CD8-positive, alpha-beta memory T cell (primary cell): ENCODE results near the gene ANKMY2. TPM values are rescaled to one million over a fixed set of nuclear protein-coding genes. Genes with fewer than 3 reads are reported as not detected.

Experiments
- CTCF ChIA-PET: fragments of 350-600 bp; sonication (Branson Sonifier 250); formaldehyde crosslinking; loops from one replicate; lab custom pipeline; 2021; ENCODE audit warnings: antibody characterized with exemption; lab: Charles Lee
- POLR2A ChIA-PET: fragments of 350-600 bp; sonication (Branson Sonifier 250); formaldehyde crosslinking; loops from one replicate; lab custom pipeline; 2021; ENCODE audit warnings: antibody characterized with exemption; lab: Charles Lee
- DNase-seq, 5 donors: peaks; one replicate each; pipeline versions ENCODE4 v3.0.0 to v3.0.0-alpha.2; 2020 to 2022; ENCODE audit warnings: mixed read lengths in 1 of 5
- H3K27ac ChIP-seq: one replicate; pipeline ENCODE4 v1.7.0; 2013; ENCODE audit warnings: low read depth, mild to moderate bottlenecking, low read length, moderate library complexity
- H3K27me3 ChIP-seq: 2 replicates; pipeline ENCODE4 v1.7.0; 2013; ENCODE audit warnings: low read length, mild to moderate bottlenecking; ENCODE audit not compliant: insufficient read depth, poor library complexity, severe bottlenecking
- H3K36me3 ChIP-seq: 2 replicates; pipeline ENCODE4 v1.7.0; 2013; ENCODE audit warnings: mild to moderate bottlenecking, low read length, moderate library complexity; ENCODE audit not compliant: insufficient read depth
- H3K4me1 ChIP-seq: 2 replicates; pipeline ENCODE4 v1.7.0; 2013; ENCODE audit warnings: mild to moderate bottlenecking, low read length, moderate library complexity; ENCODE audit not compliant: insufficient read depth
- H3K4me3 ChIP-seq: 2 replicates; pipeline ENCODE4 v1.7.0; 2013; ENCODE audit warnings: mild to moderate bottlenecking, low read length
- H3K9me3 ChIP-seq: 2 replicates; pipeline ENCODE4 v1.7.0; 2013; ENCODE audit warnings: mild to moderate bottlenecking, low read length
- H3K27ac Mint-ChIP-seq, 8 donors: one replicate each; pipeline ENCODE4 v1.8.0; 2020 to 2021; ENCODE audit warnings: mixed read lengths in 8 of 8, mild to moderate bottlenecking in 6 of 8, inconsistent platforms in 3 of 8, moderate library complexity in 3 of 8
- H3K27me3 Mint-ChIP-seq, 2 donors: one replicate each; pipeline ENCODE4 v1.8.0; 2020 to 2021; ENCODE audit warnings: mixed read lengths in 2 of 2, mild to moderate bottlenecking in 1 of 2, moderate library complexity in 1 of 2
- H3K36me3 Mint-ChIP-seq, 3 donors: one replicate each; pipeline ENCODE4 v1.8.0; 2020 to 2021; ENCODE audit warnings: mixed read lengths in 3 of 3, inconsistent platforms in 1 of 3, mild to moderate bottlenecking in 1 of 3
- H3K4me1 Mint-ChIP-seq, 3 donors: one replicate each; pipeline ENCODE4 v1.8.0; 2020 to 2021; ENCODE audit warnings: mixed read lengths in 3 of 3, inconsistent platforms in 1 of 3, mild to moderate bottlenecking in 1 of 3
- H3K4me3 Mint-ChIP-seq, 7 donors: one replicate each; pipeline ENCODE4 v1.8.0; 2020 to 2021; ENCODE audit warnings: mixed read lengths in 7 of 7, mild to moderate bottlenecking in 6 of 7, moderate library complexity in 4 of 7, inconsistent platforms in 2 of 7
- H3K9me3 Mint-ChIP-seq, 5 donors: one replicate each; pipeline ENCODE4 v1.8.0; 2020 to 2022; ENCODE audit warnings: mixed read lengths in 5 of 5, mild to moderate bottlenecking in 3 of 5, moderate library complexity in 2 of 5, inconsistent platforms in 1 of 5
- polyA plus RNA-seq: library from polyadenylated mRNA; unstranded; fragments of 300-500 nt; fragmentation: Illumina TruSeq; gene quantifications from one replicate; pipeline ENCODE4 v1.2.3, GENCODE V29; 2021
- total RNA-seq, 2 experiments: library from RNA; stranded (reverse); gene quantifications; one replicate each; pipeline ENCODE4 v1.2.3, GENCODE V29; 2021

ANKMY2 gene
- total and polyA plus RNA-seq, 3 experiments from 2014 or later, result 10.7 to 20.1 (median 10.9) TPM

GRCh38 chr7:16647435-16647960 lies 1.9 kb upstream of the ANKMY2 start:
- ChIA-PET POLR2A (interaction anchor here (0.6 kb wide), 1 partner anchor 211 kb away, joined by 3 read pairs; no protein-coding TSS in a partner anchor), CTCF (interaction anchor here (1.5 kb wide), 1 partner anchor 12 kb away, joined by 3 read pairs; no protein-coding TSS in a partner anchor)
- H3K9me3 ChIP-seq, result no peaks in the 10 kb centered on the region
- H3K4me3 ChIP-seq, result no peak overlapping the region
- H3K27me3 ChIP-seq, result no peaks in the 10 kb centered on the region
- Mint-ChIP-seq H3K36me3 (peaks cover 0 to 19% (median 2%) of the 10 kb centered on the region in 3 donors), H3K4me1 (peaks cover 69 to 78% (median 77%) of the 10 kb centered on the region in 3 donors), H3K4me3 (peak overlapping the region; percentile 95 to 100 (median 98)), H3K27me3 (peaks cover 0 to 2% of the 10 kb centered on the region in 2 donors), H3K9me3 (no peaks in the 10 kb centered on the region), H3K27ac (peak overlapping the region in 6 of 8 donors; percentile 6 to 89 (median 58))
- no peak for DNase-seq
- H3K36me3 ChIP-seq, result no peaks in the 10 kb centered on the region
- H3K4me1 ChIP-seq, result peaks cover 47% of the 10 kb centered on the region
- no peak overlapping the region for H3K27ac ChIP-seq

DNA sequence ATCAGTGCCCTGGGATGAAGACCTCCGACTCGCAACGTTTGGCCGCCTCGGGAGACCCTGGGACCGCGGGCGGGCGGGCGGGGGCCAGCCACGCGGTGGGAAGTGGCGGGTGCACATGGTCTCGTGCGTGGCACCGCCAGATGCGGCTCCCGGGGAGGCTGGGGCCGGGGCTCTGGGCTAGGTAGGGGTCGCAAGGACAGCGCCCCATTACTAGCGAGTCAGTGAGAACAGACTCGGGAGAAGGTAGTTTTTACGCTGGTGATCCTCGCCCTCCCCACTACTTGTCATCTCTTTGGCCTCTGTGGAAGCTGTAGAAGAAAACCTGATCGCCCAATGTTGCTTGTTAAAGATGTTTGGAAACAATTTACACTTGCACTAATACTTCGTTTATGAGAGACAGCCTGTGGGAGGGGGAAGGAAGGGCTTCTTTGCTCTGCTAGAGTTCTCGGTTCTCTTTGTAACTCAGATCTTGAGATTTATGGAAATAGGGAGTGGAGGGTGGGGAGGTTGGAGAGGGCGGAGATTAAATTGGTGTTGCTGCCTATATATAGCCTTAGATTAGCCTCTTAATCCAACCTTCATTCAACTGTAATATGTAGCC lies 1.0 kb upstream of the ANKMY2 start:
- H3K27ac ChIP-seq, result peak overlapping the region; percentile 88
- no peak for DNase-seq
- peaks cover 0 to 19% (median 2%) of the 10 kb centered on the region in 3 donors for H3K36me3 Mint-ChIP-seq
- peaks cover 0 to 2% of the 10 kb centered on the region in 2 donors for H3K27me3 Mint-ChIP-seq
- no peaks in the 10 kb centered on the region for H3K36me3 ChIP-seq
- ChIA-PET CTCF (interaction anchor here (2.2 kb wide), 1 partner anchor 226 kb away, joined by 10 read pairs; no protein-coding TSS in a partner anchor), POLR2A (interaction anchor here (0.5 to 1.2 kb wide), 2 partner anchors 10 to 496 kb away, joined by 5 to 7 read pairs; no protein-coding TSS in a partner anchor)
- no peaks in the 10 kb centered on the region for H3K9me3 Mint-ChIP-seq
- no peaks in the 10 kb centered on the region for H3K27me3 ChIP-seq
- H3K4me3 ChIP-seq, result peak overlapping the region; percentile 87
- H3K4me3 Mint-ChIP-seq, result peak overlapping the region; percentile 95 to 100 (median 98)
- H3K4me1 ChIP-seq, result peaks cover 41% of the 10 kb centered on the region
- peak overlapping the region in 7 of 8 donors; percentile 89 to 98 (median 94) for H3K27ac Mint-ChIP-seq
- H3K4me1 Mint-ChIP-seq, result peaks cover 63 to 77% (median 76%) of the 10 kb centered on the region in 3 donors
- H3K9me3 ChIP-seq, result no peaks in the 10 kb centered on the region

DNA sequence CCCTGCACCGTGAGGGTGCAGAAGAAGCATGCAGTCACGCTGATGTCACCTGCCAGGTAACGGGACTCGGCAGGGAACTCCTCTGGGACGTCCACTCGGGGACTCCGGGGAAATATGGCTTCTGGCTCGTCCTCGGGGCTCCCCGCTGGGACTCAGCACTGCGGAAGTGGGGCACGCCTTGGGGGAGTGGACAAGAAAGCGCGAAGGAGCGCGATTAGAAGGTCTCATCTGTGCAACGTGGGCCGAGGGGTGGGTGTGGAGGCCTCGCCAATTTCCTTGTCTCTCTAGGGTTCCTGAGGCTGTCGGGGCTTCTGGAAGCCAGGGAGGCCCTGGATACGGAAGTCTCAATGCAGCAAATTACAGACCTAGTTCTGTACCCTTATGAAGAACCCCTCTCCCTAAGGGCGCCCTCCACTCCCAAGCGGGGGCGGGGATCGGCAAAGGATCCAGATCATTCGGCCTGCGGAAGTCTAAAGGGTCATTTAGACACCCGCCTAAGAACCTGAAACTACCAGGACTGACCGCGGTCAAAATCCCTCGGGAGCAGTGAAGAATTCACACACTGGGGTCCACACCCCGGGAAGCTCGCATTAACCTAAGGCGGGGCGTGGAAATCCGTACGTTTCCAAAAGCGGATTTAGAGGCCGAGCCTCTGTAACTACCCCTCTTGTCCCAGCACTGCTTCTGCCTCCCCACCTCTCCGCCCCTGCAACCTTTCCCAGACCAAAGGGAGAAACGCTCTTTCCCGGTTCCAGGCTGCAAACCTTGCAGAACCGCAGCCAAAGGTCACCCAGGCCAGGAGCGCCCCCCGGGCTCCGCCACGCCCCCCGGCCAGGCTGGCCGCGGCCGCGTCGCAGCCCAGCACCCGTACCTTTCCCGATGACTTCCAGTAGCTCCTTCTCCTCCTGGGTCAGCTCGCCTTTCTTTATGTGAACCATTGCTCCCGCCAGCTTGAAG lies 640 bp downstream of the ANKMY2 start:
- H3K4me1 ChIP-seq, result peaks cover 36% of the 10 kb centered on the region
- H3K9me3 Mint-ChIP-seq, result no peaks in the 10 kb centered on the region
- peaks cover 0 to 23% (median 2%) of the 10 kb centered on the region in 3 donors for H3K36me3 Mint-ChIP-seq
- H3K27me3 Mint-ChIP-seq, result peaks cover 0 to 2% of the 10 kb centered on the region in 2 donors
- ChIA-PET POLR2A (interaction anchor here (0.6 to 1.2 kb wide), 5 partner anchors 8 to 654 kb away, joined by 3 to 7 read pairs (median 3); partner anchors contain the start of genes AHR and CRPPA), CTCF (interaction anchor here (1.1 to 2.2 kb wide), 3 partner anchors 11 to 224 kb away, joined by 4 to 10 read pairs (median 7); no protein-coding TSS in a partner anchor)
- H3K27me3 ChIP-seq, result no peaks in the 10 kb centered on the region
- no peaks in the 10 kb centered on the region for H3K9me3 ChIP-seq
- peak overlapping the region; percentile 88 for H3K27ac ChIP-seq
- H3K4me3 Mint-ChIP-seq, result peak overlapping the region; percentile 95 to 100 (median 98)
- H3K36me3 ChIP-seq, result no peaks in the 10 kb centered on the region
- peak overlapping the region; percentile 87 for H3K4me3 ChIP-seq
- H3K4me1 Mint-ChIP-seq, result peaks cover 53 to 64% (median 62%) of the 10 kb centered on the region in 3 donors
- peak overlapping the region; percentile 89 to 99 (median 97) for H3K27ac Mint-ChIP-seq
- peak; percentile 52 to 80 (median 61) for DNase-seq

- Mint-ChIP-seq H3K36me3 (peaks cover 0 to 25% (median 2%) of the 10 kb centered on the region in 3 donors), H3K9me3 (no peaks in the 10 kb centered on the region), H3K4me1 (peaks cover 51 to 61% (median 60%) of the 10 kb centered on the region in 3 donors), H3K4me3 (peak overlapping the region; percentile 95 to 100 (median 98)), H3K27ac (peak overlapping the region; percentile 48 to 97 (median 86)), H3K27me3 (peaks cover 0 to 2% of the 10 kb centered on the region in 2 donors)
- H3K4me1 ChIP-seq, result peaks cover 36% of the 10 kb centered on the region
- POLR2A ChIA-PET, result no interaction called here
- no peaks in the 10 kb centered on the region for H3K36me3 ChIP-seq
- H3K9me3 ChIP-seq, result no peaks in the 10 kb centered on the region
- CTCF ChIA-PET, result interaction anchor here (1.9 kb wide), 1 partner anchor 79 kb away, joined by 4 read pairs; no protein-coding TSS in a partner anchor
- H3K27me3 ChIP-seq, result no peaks in the 10 kb centered on the region
- DNase-seq, result no peak
- H3K27ac ChIP-seq, result peak overlapping the region; percentile 88
- H3K4me3 ChIP-seq, result peak overlapping the region; percentile 87
These were observed 1.4 kb downstream of the ANKMY2 start for GRCh38 chr7:16644157-16644556.

DNA sequence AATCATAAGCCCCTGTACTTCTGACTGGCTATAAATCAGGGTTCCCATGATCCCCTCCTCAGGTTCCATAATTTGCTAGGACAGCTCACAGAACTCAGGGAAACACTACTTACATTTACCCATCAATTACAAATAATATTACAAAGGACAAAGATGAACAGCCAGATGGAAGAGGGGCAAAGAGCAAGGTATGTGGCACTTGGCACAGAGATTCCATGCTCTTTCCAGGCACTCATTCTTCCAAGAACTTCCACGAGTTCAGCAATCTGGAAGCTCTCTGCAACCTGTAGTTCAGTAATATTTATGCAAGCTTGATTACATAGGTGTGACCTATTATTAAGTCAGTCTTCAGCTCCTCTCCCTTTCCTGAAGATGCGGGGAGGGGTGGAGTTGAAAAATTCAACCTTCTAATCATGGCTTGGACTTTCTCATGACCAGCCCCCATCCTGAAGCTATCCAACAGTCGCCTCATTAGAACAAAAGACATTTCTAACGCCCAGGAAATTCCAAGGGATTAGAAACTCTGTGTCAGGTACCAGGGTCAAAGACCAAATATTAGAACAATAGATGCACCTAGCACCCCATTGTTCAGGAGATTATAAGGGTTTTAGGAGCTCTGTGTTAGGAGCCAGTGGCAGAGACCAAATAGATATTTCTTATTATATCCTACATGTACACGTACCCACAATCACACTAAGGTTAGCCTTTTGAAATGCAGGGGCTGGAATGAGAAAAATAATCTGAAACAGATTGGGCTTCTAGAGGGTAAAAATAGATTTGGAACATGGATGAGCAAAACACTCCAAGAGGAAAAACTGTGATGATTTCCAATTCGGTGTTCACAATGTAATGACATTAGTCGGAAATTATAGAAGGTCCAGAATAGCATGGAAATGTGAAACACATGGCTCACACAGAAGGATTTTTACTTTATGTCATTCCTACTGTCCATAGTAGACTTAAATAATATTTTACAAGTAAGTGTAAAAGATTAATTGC lies 7.0 kb downstream of the ANKMY2 start:
- H3K9me3 ChIP-seq, result no peaks in the 10 kb centered on the region

DNA sequence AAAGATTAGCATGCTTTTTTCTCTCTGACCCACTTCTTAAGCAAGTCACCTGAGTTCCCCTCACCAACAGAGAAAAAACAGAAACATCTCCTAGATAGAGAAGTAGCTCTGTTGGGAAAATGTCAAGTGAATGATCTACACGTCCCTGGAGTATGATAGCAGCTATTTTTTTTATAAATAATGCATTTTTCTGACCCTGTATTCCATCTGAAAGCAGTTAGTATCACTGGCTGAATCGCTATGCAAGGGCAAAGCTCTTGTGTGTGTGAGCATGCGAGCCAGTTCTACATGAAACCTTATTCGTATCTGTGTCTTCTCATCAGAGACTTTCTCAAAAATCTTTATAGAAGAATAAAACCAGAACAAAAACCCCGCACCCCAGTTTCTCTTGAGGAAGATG lies 8.2 kb downstream of the ANKMY2 start:
- CTCF ChIA-PET, result no interaction called here
- POLR2A ChIA-PET, result interaction anchor here (1.7 kb wide), 1 partner anchor 8 kb away, joined by 7 read pairs; the partner anchor contains the start of genes ANKMY2 and BZW2
- Histone ChIP-seq H3K4me3 (no peak overlapping the region), H3K27ac (no peak overlapping the region), H3K4me1 (no peaks in the 10 kb centered on the region), H3K36me3 (peaks cover 4% of the 10 kb centered on the region), H3K9me3 (no peaks in the 10 kb centered on the region), H3K27me3 (no peaks in the 10 kb centered on the region)
- Mint-ChIP-seq H3K4me1 (peaks cover 10 to 33% (median 25%) of the 10 kb centered on the region in 3 donors), H3K36me3 (peaks cover 6 to 36% (median 15%) of the 10 kb centered on the region in 3 donors), H3K9me3 (no peaks in the 10 kb centered on the region), H3K27ac (no peak overlapping the region), H3K27me3 (no peaks in the 10 kb centered on the region), H3K4me3 (no peak overlapping the region)
- no peak for DNase-seq

More for the DNA sequence above, 7.0 kb downstream of the ANKMY2 start:
- Mint-ChIP-seq H3K36me3 (peaks cover 5 to 35% (median 14%) of the 10 kb centered on the region in 3 donors), H3K4me1 (peaks cover 18 to 44% (median 37%) of the 10 kb centered on the region in 3 donors), H3K27me3 (no peaks in the 10 kb centered on the region), H3K27ac (peak overlapping the region in 1 of 8 donors; percentile 47), H3K4me3 (no peak overlapping the region), H3K9me3 (no peaks in the 10 kb centered on the region)
- no peak for DNase-seq
- Histone ChIP-seq H3K36me3 (peaks cover 4% of the 10 kb centered on the region), H3K27me3 (no peaks in the 10 kb centered on the region), H3K27ac (no peak overlapping the region), H3K4me1 (peaks cover 7% of the 10 kb centered on the region), H3K4me3 (no peak overlapping the region)
- CTCF ChIA-PET, result no interaction called here
- POLR2A ChIA-PET, result no interaction called here
